Hepatic stellate cell (primary cell): ENCODE data around the gene IL32.

Experiments
- DNase-seq: peaks from one replicate; pipeline ENCODE4 v3.0.0; 2011; ENCODE audit warnings: low spot score

IL32 gene

GRCh38 chr16:3118846-3119245, 53.4 kb downstream of the IL32 start:
- no peak for DNase-seq
